GM23248 (cell line): ENCODE measurements around the gene MBD1. TPM values are rescaled to one million over a fixed set of nuclear protein-coding genes. Genes with fewer than 3 reads are reported as not detected.

Source experiments
- DNase-seq: peaks from one replicate; pipeline ENCODE4 v3.0.0-alpha.2; 2015
- H2AFZ ChIP-seq: fragments of 200-600 bp; sonication (generic); 2 replicates; pipeline ENCODE4 v1.6.1; 2016; ENCODE audit warnings: antibody characterized with exemption
- H3F3A ChIP-seq: fragments of 200-600 bp; sonication (generic); 2 replicates; pipeline ENCODE4 v1.6.1; 2016; ENCODE audit warnings: mild to moderate bottlenecking, antibody characterized with exemption, mixed run types; ENCODE audit not compliant: insufficient read depth
- H3K27ac ChIP-seq: fragments of 200-600 bp; sonication (generic); 2 replicates; pipeline ENCODE4 v1.5.1; 2016; ENCODE audit warnings: mild to moderate bottlenecking
- H3K27me3 ChIP-seq: fragments of 200-600 bp; sonication (generic); replicated peaks from 2 replicates; pipeline ENCODE4 v1.6.1; 2016; ENCODE audit warnings: mild to moderate bottlenecking; ENCODE audit not compliant: insufficient read depth
- H3K36me3 ChIP-seq: fragments of 200-600 bp; sonication (generic); 2 replicates; pipeline ENCODE4 v1.6.1; 2016; ENCODE audit warnings: low read depth, mild to moderate bottlenecking
- H3K4me1 ChIP-seq: fragments of 200-600 bp; sonication (generic); 2 replicates; pipeline ENCODE4 v1.6.1; 2016; ENCODE audit warnings: mild to moderate bottlenecking; ENCODE audit not compliant: insufficient read depth
- H3K4me2 ChIP-seq: fragments of 200-600 bp; sonication (generic); one replicate; pipeline ENCODE4 v1.6.1; 2016; ENCODE audit warnings: mild to moderate bottlenecking; ENCODE audit not compliant: unreplicated experiment
- H3K4me3 ChIP-seq: fragments of 200-600 bp; sonication (generic); 2 replicates; pipeline ENCODE4 v1.5.1; 2016; ENCODE audit warnings: mild to moderate bottlenecking
- H3K79me2 ChIP-seq: fragments of 200-600 bp; sonication (generic); 2 replicates; pipeline ENCODE4 v1.6.1; 2016; ENCODE audit warnings: mild to moderate bottlenecking; ENCODE audit not compliant: insufficient read depth
- H3K9ac ChIP-seq: fragments of 200-600 bp; sonication (generic); 2 replicates; pipeline ENCODE4 v1.6.1; 2016; ENCODE audit warnings: mild to moderate bottlenecking
- H3K9me2 ChIP-seq: fragments of 200-600 bp; sonication (generic); 2 replicates; pipeline ENCODE4 v1.6.1; 2016; ENCODE audit warnings: mixed run types, mild to moderate bottlenecking, moderate library complexity; ENCODE audit not compliant: insufficient read depth
- H3K9me3 ChIP-seq: fragments of 200-600 bp; sonication (generic); one replicate; pipeline ENCODE4 v1.6.1; 2017; ENCODE audit warnings: low read depth
- H4K20me1 ChIP-seq: fragments of 200-600 bp; sonication (generic); 2 replicates; pipeline ENCODE4 v1.6.0; 2016; ENCODE audit not compliant: insufficient read depth
- EZH2 ChIP-seq: fragments of 200-600 bp; sonication (generic); IDR thresholded peaks from 2 replicates; pipeline ENCODE4 v1.6.1; 2018; ENCODE audit warnings: antibody characterized with exemption, mild to moderate bottlenecking; ENCODE audit not compliant: insufficient read depth, poor library complexity, severe bottlenecking
- EZH2phosphoT487 ChIP-seq: fragments of 200-600 bp; sonication (generic); IDR thresholded peaks from 2 replicates; pipeline ENCODE4 v1.6.1; 2018; ENCODE audit warnings: antibody characterized with exemption, moderate library complexity, mild to moderate bottlenecking, low read depth; ENCODE audit not compliant: insufficient read depth
- WGBS, 2 experiments: methylation state at CpG; one replicate each; pipeline ENCODE4 v1.1.6; 2015 to 2017; ENCODE audit warnings: low lambda C conversion rate in 2 of 2, low coverage in 1 of 2; ENCODE audit errors: missing lambda C conversion rate in 2 of 2; 5-methylcytosine and 5-hydroxymethylcytosine counted together
- in situ Hi-C: fragments of 300-500 bp; cut with MboI; formaldehyde crosslinking; loops from 2 replicates; pipeline ENCODE4 v1.15.0; 2020
- polyA plus RNA-seq: library from polyadenylated mRNA; unstranded; fragments of >200 nt; fragmentation: Nextera tagmentation; extraction: Ambion mirVana; gene quantifications from 2 replicates; pipeline ENCODE4 v1.2.1, GENCODE V29; 2016
- total RNA-seq: library from RNA; depleted of rRNA; stranded (reverse); fragments of >200 nt; shearing (Covaris generic); gene quantifications from 2 replicates; pipeline ENCODE4 v1.2.3, GENCODE V29; 2014

MBD1 gene
- total and polyA plus RNA-seq, 2 experiments from 2014 or later: 36.2 to 68.0 TPM

- DNase-seq: no peak
- no peak overlapping the region; the same call in 1 of the 2 replicates for H3K27ac ChIP-seq
- peak overlapping the region; percentile 99 for H3K4me2 ChIP-seq
- no peaks in the 10 kb centered on the region for H4K20me1 ChIP-seq
- no peak for TF ChIP-seq EZH2phosphoT487
- TF ChIP-seq EZH2: no peak
- H3K27me3 ChIP-seq: peaks cover 15% of the 10 kb centered on the region; the same call in 1 of the 2 replicates
- WGBS, 2 experiments: 0 to 1% methylated on average over 8 of the region's 8 CpGs
- no peaks in the 10 kb centered on the region for H3K79me2 ChIP-seq
- peak overlapping the region; percentile 66 for H3K9ac ChIP-seq
- H3K4me3 ChIP-seq: peak overlapping the region; percentile 80
- H3F3A ChIP-seq: peaks cover 10% of the 10 kb centered on the region; the same call in 1 of the 2 replicates
- no peaks in the 10 kb centered on the region for H3K4me1 ChIP-seq
- no peaks in the 10 kb centered on the region for H3K36me3 ChIP-seq
- in situ Hi-C loops: no loop called here
- no peaks in the 10 kb centered on the region for H3K9me3 ChIP-seq
- H3K9me2 ChIP-seq: no peaks in the 10 kb centered on the region
- H2AFZ ChIP-seq: peak overlapping the region; percentile 89
These were observed 26.0 kb upstream of the MBD1 start for GRCh38 chr18:50307400-50307737.

DNA sequence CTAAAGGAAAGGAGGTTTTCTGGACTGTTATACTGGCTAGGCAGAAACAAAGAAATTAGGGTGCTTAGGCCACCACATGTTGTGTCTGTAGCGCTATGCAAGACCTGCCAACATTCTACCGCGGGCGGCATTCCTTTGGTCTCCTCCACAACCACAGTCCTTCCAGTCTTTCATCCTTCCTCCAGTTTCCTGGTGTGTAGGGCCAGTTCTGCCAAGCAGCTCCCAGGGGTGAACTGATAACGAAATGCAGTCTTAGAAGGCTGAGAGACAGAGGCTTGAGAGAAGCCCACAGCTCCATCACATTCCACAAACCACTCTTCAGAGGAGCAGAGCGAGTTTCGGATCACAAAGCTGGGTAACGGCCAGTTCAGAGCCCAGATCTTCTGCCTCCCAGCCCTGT lies 25.6 kb upstream of the MBD1 start:
- Histone ChIP-seq H2AFZ (peak overlapping the region; percentile 89), H3K4me3 (peak overlapping the region; percentile 80; the same call in 1 of the 2 replicates), H3K79me2 (no peaks in the 10 kb centered on the region), H3K9ac (no peak overlapping the region), H3K27ac (no peak overlapping the region), H3K36me3 (no peaks in the 10 kb centered on the region), H4K20me1 (no peaks in the 10 kb centered on the region), H3K4me1 (no peaks in the 10 kb centered on the region), H3K9me3 (no peaks in the 10 kb centered on the region), H3K9me2 (no peaks in the 10 kb centered on the region), H3K4me2 (peak overlapping the region; percentile 99), H3F3A (peaks cover 10% of the 10 kb centered on the region; the same call in 1 of the 2 replicates), H3K27me3 (peaks cover 15% of the 10 kb centered on the region; the same call in 1 of the 2 replicates)
- in situ Hi-C loops: no loop called here
- peak; percentile 23 for DNase-seq
- TF ChIP-seq EZH2phosphoT487 (no peak), EZH2 (no peak)
- 58 to 60% methylated on average over 8 of the region's 8 CpGs for WGBS, 2 experiments

- no peaks in the 10 kb centered on the region for H3F3A ChIP-seq
- TF ChIP-seq EZH2 (no peak), EZH2phosphoT487 (no peak)
- no peak overlapping the region for H3K4me2 ChIP-seq
- DNase-seq: no peak
- no peaks in the 10 kb centered on the region for H3K79me2 ChIP-seq
- H3K27me3 ChIP-seq: peaks cover 20% of the 10 kb centered on the region
- no peaks in the 10 kb centered on the region for H4K20me1 ChIP-seq
- no peak overlapping the region for H3K27ac ChIP-seq
- H2AFZ ChIP-seq: no peak overlapping the region
- 44 to 56% methylated on average over 5 of the region's 5 CpGs for WGBS, 2 experiments
- H3K4me3 ChIP-seq: no peak overlapping the region
- no peaks in the 10 kb centered on the region for H3K4me1 ChIP-seq
- in situ Hi-C loops: no loop called here
- no peaks in the 10 kb centered on the region for H3K36me3 ChIP-seq
- no peaks in the 10 kb centered on the region for H3K9me3 ChIP-seq
- no peaks in the 10 kb centered on the region for H3K9me2 ChIP-seq
- H3K9ac ChIP-seq: no peak overlapping the region
These were observed 19.8 kb upstream of the MBD1 start for GRCh38 chr18:50301074-50301473.

DNA sequence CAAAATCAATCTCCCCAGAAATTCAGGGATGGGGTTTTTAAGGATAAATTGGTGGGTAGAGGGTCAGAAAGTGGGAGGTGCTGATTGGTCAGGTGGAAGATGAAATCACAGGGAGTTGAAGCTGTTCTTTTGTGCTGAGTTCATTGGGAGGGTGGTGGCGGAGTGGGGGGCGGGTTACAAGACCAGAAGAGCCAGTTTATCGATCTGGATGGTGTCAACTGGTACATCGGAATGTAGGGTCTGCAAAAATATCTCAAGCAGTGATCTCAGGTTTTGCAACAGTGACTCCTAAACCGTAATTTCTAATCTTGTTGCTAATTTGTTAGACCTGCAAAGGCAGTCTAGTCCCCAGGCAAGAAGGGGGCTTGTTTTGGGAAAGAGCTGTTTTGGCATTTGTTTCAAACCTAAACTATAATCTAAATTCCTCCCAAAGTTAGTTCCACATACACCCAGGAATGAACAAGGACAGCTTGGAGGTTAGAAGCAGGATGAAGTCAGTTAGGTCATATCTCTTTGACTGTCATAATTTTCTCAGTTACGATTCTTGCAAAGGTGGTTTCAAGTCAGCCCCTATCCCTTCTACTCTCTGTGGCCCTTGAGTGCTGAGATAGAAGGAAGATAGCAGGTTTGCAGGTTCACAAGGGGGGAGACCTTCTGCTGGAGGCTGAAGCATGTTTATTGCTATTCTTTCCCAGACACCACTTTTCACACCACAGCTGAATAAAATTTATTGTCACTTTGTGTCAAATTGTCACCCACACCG lies 18.5 kb upstream of the MBD1 start:
- Histone ChIP-seq H2AFZ (no peak overlapping the region), H3K9me2 (no peaks in the 10 kb centered on the region), H3F3A (no peaks in the 10 kb centered on the region), H3K4me1 (no peaks in the 10 kb centered on the region), H3K4me2 (no peak overlapping the region), H3K4me3 (no peak overlapping the region), H3K9ac (no peak overlapping the region), H3K27me3 (peaks cover 14% of the 10 kb centered on the region), H3K79me2 (no peaks in the 10 kb centered on the region), H4K20me1 (no peaks in the 10 kb centered on the region), H3K9me3 (no peaks in the 10 kb centered on the region), H3K36me3 (no peaks in the 10 kb centered on the region), H3K27ac (no peak overlapping the region)
- no peak for DNase-seq
- TF ChIP-seq EZH2phosphoT487 (no peak), EZH2 (no peak)
- WGBS, 2 experiments: 39 to 53% methylated on average over 7 of the region's 7 CpGs
- in situ Hi-C loops: no loop called here
